Sigmoid colon (tissue), 4 donors: ENCODE measurements around the gene STRA6.

ENCODE experiments used
- CTCF ChIP-seq, 4 experiments: fragments of 450-650 bp in 3 of 4; fragments of 200-600 bp in 1 of 4; IDR thresholded peaks; one replicate each; pipeline ENCODE4 v1.5.1; 2016 to 2019; ENCODE audit warnings: antibody characterized with exemption in 4 of 4, mild to moderate bottlenecking in 3 of 4, moderate library complexity in 2 of 4
- EP300 ChIP-seq, 4 donors: sonication (generic); formaldehyde crosslinking; IDR thresholded peaks; one replicate each; pipeline ENCODE4 v1.6.1; 2017; ENCODE audit warnings: antibody characterized with exemption in 4 of 4
- POLR2A ChIP-seq, 2 donors: fragments of 450-650 bp; IDR thresholded peaks; one replicate each; pipeline ENCODE4 v1.6.1; 2016; ENCODE audit warnings: antibody characterized with exemption in 2 of 2, mild to moderate bottlenecking in 2 of 2, moderate library complexity in 2 of 2
- POLR2AphosphoS5 ChIP-seq, 4 donors: sonication (generic); formaldehyde crosslinking; IDR thresholded peaks; one replicate each; pipeline ENCODE4 v1.6.1; 2017; ENCODE audit warnings: antibody characterized with exemption in 4 of 4

GRCh38 chr15:74175271-74176191, 27.1 kb downstream of the STRA6 start:
- TF ChIP-seq CTCF (IDR thresholded peaks at IDR 0.05) (no peak), POLR2A (IDR thresholded peaks at IDR 0.05) (no peak), EP300 (IDR thresholded peaks at IDR 0.05) (no peak), POLR2AphosphoS5 (IDR thresholded peaks at IDR 0.05) (no peak)
